NOMO-1 treated with dmso at 0.1 percent for 144 hours (cell line): ENCODE data around the gene POLA1.

ENCODE experiments used
- DNase-seq: peaks from one replicate; lab custom pipeline; 2025; ENCODE audit not compliant: unreplicated experiment; lab: John Stamatoyannopoulos, UW

POLA1 gene

GRCh38 chrX:24963823-24964222 is 270.1 kb downstream of the POLA1 start:
- no peak for DNase-seq

- no peak for DNase-seq
These were observed 271.7 kb downstream of the POLA1 start for GRCh38 chrX:24965372-24965771.

- DNase-seq: no peak
These were observed 276.1 kb downstream of the POLA1 start for GRCh38 chrX:24969812-24970211.

- DNase-seq: no peak
These were observed 285.4 kb downstream of the POLA1 start for GRCh38 chrX:24979081-24979480.

GRCh38 chrX:24981030-24981429 is 287.3 kb downstream of the POLA1 start:
- DNase-seq: no peak

GRCh38 chrX:24982306-24982965 is 288.7 kb downstream of the POLA1 start:
- DNase-seq: no peak

GRCh38 chrX:24983931-24984330 is 290.2 kb downstream of the POLA1 start:
- DNase-seq: no peak

GRCh38 chrX:24985120-24985519 is 291.4 kb downstream of the POLA1 start:
- no peak for DNase-seq

- no peak for DNase-seq
These were observed 294.0 kb downstream of the POLA1 start for GRCh38 chrX:24987731-24988130.

GRCh38 chrX:24988314-24988713 is 294.6 kb downstream of the POLA1 start:
- DNase-seq: no peak

- DNase-seq: no peak
These were observed 296.8 kb downstream of the POLA1 start for GRCh38 chrX:24990535-24990934.

- no peak for DNase-seq
These were observed 300.2 kb downstream of the POLA1 start for GRCh38 chrX:24993879-24994278.

- no peak for DNase-seq
These were observed 302.5 kb downstream of the POLA1 start for GRCh38 chrX:24996096-24996709.

GRCh38 chrX:24999511-24999910 is 305.8 kb downstream of the POLA1 start:
- no peak for DNase-seq

- DNase-seq: no peak
These were observed 308.3 kb downstream of the POLA1 start for GRCh38 chrX:25001808-25002660.

- DNase-seq: no peak
These were observed 308.9 kb downstream of the POLA1 start for GRCh38 chrX:25002661-25003020.

- no peak for DNase-seq
These were observed 309.5 kb downstream of the POLA1 start for GRCh38 chrX:25003066-25003849.

GRCh38 chrX:25004040-25004439 is 310.3 kb downstream of the POLA1 start:
- DNase-seq: no peak

- DNase-seq: no peak
These were observed 310.8 kb downstream of the POLA1 start for GRCh38 chrX:25004485-25005032.

GRCh38 chrX:25005034-25005381 is 311.3 kb downstream of the POLA1 start:
- DNase-seq: no peak
